ENCODE measurements around the gene ADGRG3. TPM values are rescaled to one million over a fixed set of nuclear protein-coding genes. Genes with fewer than 3 reads are reported as not detected.

ADGRG3 gene
- total RNA-seq, 1 donor from 2014 or later, result 5.8 TPM

DNA sequence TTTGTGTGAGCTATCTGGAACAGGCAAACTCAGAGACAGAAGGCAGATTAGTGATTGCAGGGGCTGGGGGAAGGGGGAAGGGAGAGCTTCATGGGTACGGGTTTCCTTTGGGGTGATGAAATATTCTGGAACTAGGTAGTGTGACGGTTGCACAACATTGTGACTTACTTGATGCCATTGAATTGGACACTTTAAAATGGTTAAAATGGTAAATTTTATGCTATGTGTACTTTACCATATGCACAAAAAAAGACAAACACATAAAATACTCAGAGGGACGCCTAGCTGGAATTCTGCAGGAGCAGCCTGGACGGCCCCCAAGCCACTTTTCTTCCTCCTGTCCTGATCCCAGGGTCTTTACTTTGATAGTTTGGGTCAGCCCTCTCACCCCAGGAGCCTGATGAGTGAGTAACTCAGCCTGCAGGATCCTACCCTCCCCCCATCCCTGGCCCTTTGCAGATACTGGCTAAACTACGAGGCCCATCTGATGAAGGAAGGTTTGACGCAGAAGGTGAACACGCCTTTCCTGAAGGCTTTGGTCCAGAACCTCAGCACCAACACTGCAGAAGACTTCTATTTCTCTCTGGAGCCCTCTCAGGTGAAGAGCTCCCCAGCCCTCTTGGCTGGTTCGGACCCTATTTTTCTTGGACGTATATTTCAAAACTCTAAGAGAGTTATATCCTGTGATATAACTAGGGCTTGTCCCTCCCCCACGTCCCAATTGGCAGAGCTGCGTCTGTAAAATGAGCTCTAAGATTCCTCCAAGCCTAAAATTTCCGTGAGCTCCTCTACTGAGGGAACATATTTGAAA, 7.8 kb downstream of the ADGRG3 start:
- ATAC-seq, result peak; percentile 29

DNA sequence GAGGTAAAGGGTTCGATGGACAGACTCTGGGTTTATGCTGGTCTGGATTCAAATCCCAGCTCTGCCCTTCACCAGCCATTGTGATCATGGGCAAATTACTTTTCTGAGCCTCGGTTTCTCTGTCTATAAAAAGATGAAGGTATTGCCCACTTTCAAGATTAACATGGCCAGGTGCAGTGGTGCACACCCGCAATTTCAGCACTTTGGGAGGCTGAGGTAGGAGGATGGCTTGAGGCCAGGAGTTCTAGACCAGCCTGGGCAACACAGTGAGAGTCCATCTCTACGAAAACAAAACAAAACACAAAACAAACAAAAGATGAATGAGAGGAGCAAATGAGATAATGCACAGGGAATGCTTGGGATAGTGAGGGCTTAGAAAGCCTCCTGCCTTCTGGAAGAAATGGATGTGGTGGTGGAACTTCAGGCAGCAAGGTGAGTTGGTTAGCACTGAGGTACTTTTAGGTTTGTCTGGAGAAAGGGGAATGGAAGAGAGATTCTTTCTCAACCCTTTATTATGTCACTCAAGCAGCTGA, 8.5 kb downstream of the ADGRG3 start:
- Histone ChIP-seq H3K4me3 (no peak overlapping the region), H3K27me3 (peaks cover 5% of the 10 kb centered on the region), H3K36me3 (no peaks in the 10 kb centered on the region), H3K27ac (no peak overlapping the region), H3K4me1 (no peaks in the 10 kb centered on the region), H3K9me3 (no peaks in the 10 kb centered on the region)
- TF ChIP-seq, protein P1, sequence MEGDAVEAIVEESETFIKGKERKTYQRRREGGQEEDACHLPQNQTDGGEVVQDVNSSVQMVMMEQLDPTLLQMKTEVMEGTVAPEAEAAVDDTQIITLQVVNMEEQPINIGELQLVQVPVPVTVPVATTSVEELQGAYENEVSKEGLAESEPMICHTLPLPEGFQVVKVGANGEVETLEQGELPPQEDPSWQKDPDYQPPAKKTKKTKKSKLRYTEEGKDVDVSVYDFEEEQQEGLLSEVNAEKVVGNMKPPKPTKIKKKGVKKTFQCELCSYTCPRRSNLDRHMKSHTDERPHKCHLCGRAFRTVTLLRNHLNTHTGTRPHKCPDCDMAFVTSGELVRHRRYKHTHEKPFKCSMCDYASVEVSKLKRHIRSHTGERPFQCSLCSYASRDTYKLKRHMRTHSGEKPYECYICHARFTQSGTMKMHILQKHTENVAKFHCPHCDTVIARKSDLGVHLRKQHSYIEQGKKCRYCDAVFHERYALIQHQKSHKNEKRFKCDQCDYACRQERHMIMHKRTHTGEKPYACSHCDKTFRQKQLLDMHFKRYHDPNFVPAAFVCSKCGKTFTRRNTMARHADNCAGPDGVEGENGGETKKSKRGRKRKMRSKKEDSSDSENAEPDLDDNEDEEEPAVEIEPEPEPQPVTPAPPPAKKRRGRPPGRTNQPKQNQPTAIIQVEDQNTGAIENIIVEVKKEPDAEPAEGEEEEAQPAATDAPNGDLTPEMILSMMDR (IDR thresholded peaks at IDR 0.05), result no peak
- DNase-seq (no peak), ATAC-seq (no peak)
- intact Hi-C loops (cut with DNase I), result no loop called here

More for the DNA sequence above, 7.8 kb downstream of the ADGRG3 start:
- intact Hi-C loops (cut with DNase I), result no loop called here
- TF ChIP-seq, protein P1 (IDR thresholded peaks at IDR 0.05), result no peak
- H3K27ac ChIP-seq, result no peak overlapping the region
- DNase-seq, result no peak
- no peak overlapping the region for H3K4me3 ChIP-seq
- H3K9me3 ChIP-seq, result no peaks in the 10 kb centered on the region
- no peaks in the 10 kb centered on the region for H3K36me3 ChIP-seq
- H3K4me1 ChIP-seq, result no peaks in the 10 kb centered on the region
- peaks cover 5% of the 10 kb centered on the region for H3K27me3 ChIP-seq

DNA sequence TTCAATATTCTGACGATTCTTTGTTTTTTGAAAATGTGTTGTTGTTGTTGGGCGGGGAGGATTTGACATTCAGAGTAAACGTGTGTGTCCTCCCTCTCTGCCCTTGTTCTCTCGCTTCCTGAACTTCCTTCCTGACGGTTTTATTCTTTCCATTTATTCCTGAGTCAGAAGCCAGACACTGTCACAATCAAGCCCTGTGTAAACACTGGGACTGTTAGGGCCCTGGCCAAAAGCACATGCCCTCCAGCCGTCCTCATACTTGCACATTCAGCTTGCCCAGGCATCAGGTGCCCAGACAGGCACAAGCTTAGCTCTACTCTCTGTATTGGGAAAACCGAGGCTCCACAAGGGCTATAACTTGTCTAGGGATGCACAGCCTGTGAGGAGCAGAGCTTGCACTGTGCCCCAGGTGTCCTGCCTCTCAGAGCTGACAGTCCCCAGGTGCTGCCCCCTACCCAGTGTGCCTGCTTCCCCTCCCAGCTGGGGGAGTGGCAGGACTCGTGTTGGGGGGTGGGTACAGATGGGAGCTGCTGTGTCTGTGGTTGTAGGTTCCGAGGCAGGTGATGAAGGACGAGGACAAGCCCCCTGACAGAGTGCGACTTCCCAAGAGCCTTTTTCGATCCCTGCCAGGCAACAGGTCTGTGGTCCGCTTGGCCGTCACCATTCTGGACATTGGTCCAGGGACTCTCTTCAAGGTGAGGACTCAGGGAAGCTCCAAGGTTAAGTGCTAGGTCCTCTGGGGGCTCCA, 9.7 kb downstream of the ADGRG3 start:
- Histone ChIP-seq H3K27ac (no peak overlapping the region), H3K9me3 (no peaks in the 10 kb centered on the region), H3K36me3 (no peaks in the 10 kb centered on the region), H3K4me3 (no peak overlapping the region), H3K4me1 (no peaks in the 10 kb centered on the region), H3K27me3 (peaks cover 5% of the 10 kb centered on the region)
- ATAC-seq, result peak; percentile 52
- intact Hi-C loops (cut with DNase I), result no loop called here
- TF ChIP-seq, protein P1 (IDR thresholded peaks at IDR 0.05), result no peak
- DNase-seq, result no peak

DNA sequence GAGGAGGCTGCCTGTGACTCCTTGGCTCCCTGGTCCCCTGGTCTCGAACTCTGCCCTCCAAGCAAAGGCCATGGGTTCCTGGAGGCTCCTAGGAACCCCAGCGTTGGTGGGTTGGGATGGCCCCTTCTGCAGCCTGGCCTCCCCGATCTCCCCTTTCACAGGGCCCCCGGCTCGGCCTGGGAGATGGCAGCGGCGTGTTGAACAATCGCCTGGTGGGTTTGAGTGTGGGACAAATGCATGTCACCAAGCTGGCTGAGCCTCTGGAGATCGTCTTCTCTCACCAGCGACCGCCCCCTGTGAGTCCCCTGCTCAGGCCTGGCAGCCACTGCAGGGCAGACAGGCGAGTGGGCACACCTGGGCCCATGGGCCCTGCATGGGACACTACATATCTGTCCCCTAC, 10.9 kb downstream of the ADGRG3 start:
- Histone ChIP-seq H3K27me3 (no peaks in the 10 kb centered on the region), H3K27ac (no peak overlapping the region), H3K4me3 (no peak overlapping the region), H3K36me3 (no peaks in the 10 kb centered on the region), H3K9me3 (no peaks in the 10 kb centered on the region), H3K4me1 (no peaks in the 10 kb centered on the region)
- TF ChIP-seq, protein P1 (IDR thresholded peaks at IDR 0.05), result no peak
- DNase-seq, result no peak
- no peak for ATAC-seq
- intact Hi-C loops (cut with DNase I), result no loop called here

DNA sequence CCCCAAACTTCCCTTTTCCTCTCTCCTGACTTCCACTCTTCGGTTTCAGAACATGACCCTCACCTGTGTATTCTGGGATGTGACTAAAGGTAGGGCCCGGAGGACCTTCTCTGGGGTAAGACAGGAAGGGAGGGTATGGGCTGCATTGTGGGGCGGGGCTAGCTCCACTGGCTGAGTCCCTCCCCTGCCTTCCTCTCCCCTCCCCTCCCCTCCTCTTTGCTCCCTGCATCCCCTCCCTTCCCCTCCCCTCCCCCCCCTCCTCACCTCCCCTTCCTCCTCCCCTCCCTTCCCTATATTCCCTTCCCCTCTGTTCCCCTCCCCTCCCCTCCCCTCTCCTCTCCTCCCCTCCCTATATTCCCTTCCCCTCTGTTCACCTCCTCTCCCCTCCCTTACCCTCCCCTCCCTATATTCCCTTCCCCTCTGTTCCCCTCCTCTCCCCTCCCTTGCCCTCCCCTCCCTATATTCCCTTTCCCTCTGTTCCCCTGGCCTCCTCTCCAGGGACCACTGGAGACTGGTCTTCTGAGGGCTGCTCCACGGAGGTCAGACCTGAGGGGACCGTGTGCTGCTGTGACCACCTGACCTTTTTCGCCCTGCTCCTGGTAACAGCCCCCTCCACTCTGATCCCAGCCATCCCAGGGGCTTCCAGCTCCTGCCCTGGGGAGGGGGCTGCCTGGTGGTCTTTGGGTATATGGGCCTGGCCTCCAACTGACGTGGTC, 11.8 kb downstream of the ADGRG3 start:
- no peaks in the 10 kb centered on the region for H3K4me1 ChIP-seq
- intact Hi-C loops (cut with DNase I), result no loop called here

More for the DNA sequence above, 11.8 kb downstream of the ADGRG3 start:
- TF ChIP-seq, protein P1 (IDR thresholded peaks at IDR 0.05), result no peak
- Histone ChIP-seq H3K9me3 (no peaks in the 10 kb centered on the region), H3K4me3 (no peak overlapping the region), H3K36me3 (no peaks in the 10 kb centered on the region), H3K27me3 (no peaks in the 10 kb centered on the region), H3K27ac (no peak overlapping the region)
- DNase-seq, result no peak
- ATAC-seq, result no peak
